Skeletal muscle satellite cell (primary cell): ENCODE measurements around the gene CNGA4.

Source experiments
- H3K27me3 ChIP-seq: 2 replicates; pipeline ENCODE4 v1.7.0; 2013; ENCODE audit warnings: low read length; ENCODE audit not compliant: control insufficient read depth, insufficient read depth
- H3K36me3 ChIP-seq: 2 replicates; pipeline ENCODE4 v1.7.0; 2013; ENCODE audit warnings: mild to moderate bottlenecking, control low read depth, low read length; ENCODE audit not compliant: insufficient read depth
- H3K4me1 ChIP-seq: 2 replicates; pipeline ENCODE4 v1.7.0; 2013; ENCODE audit warnings: low read length; ENCODE audit not compliant: control insufficient read depth, insufficient read depth
- H3K4me2 ChIP-seq: 2 replicates; pipeline ENCODE4 v1.7.0; 2013; ENCODE audit warnings: mild to moderate bottlenecking, low read length
- H3K4me3 ChIP-seq: 2 replicates; pipeline ENCODE4 v1.7.0; 2013; ENCODE audit warnings: low read length
- H3K9ac ChIP-seq: 2 replicates; pipeline ENCODE4 v1.7.0; 2013; ENCODE audit warnings: mild to moderate bottlenecking, low read depth, low read length, moderate library complexity
- H3K9me3 ChIP-seq: replicated peaks from 2 replicates; pipeline ENCODE4 v1.7.0; 2013; ENCODE audit warnings: mild to moderate bottlenecking, control low read depth, low read length

CNGA4 gene

GRCh38 chr11:6205366-6205765, 33.5 kb upstream of the CNGA4 start, which contains the start of gene C11orf42:
Gene C11orf42, plus strand, starts transcription at chr11:6205557. Its CDS starts 59 bp downstream, at chr11:6205616.
- H3K9ac ChIP-seq, result no peak within 1 kb of the TSS
- no peaks in the 10 kb centered on the region for H3K4me1 ChIP-seq
- H3K4me3 ChIP-seq, result no peak within 1 kb of the TSS
- no peak within 1 kb of the TSS for H3K4me2 ChIP-seq
- H3K27me3 ChIP-seq, result no peaks in the 10 kb centered on the region
- H3K36me3 ChIP-seq, result peaks cover 22% of the 10 kb centered on the region
- no peaks in the 10 kb centered on the region for H3K9me3 ChIP-seq

DNA sequence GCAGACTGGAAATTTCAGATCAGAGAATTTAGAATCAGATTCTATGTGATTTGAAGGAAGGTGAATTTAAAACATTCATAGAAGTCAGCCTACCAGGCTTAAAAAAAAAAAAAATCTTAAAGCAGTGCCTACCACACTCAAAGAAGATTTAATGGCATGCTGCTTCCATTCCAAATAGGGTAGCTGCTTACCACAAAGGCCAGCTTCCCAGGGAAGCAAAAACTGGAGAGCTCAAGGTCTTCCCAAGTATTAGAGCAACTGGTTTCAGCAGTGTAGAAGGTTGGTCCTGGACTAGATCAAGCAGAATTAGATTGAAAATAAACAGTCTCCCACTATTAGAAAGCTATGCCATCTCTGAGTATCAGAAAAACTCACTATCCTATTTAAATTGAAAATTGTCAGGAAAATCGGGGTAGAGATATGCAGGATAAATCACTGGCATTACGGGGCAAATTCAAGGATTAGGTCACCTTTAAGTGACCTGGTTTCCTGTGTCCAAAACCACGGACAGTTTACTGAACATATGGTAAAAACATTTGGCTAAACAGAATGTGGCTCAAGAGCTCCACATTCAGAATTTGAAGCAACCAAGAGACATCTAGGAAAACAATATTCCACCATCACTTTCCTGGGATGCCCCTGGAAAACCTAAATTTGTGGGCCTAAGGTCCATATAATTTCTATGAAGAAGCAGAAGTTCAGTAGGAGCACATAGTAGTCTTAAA, 32.3 kb upstream of the CNGA4 start:
- no peak overlapping the region for H3K9ac ChIP-seq
- no peaks in the 10 kb centered on the region for H3K27me3 ChIP-seq
- no peaks in the 10 kb centered on the region for H3K9me3 ChIP-seq
- H3K4me1 ChIP-seq, result no peaks in the 10 kb centered on the region
- H3K4me2 ChIP-seq, result no peak overlapping the region
- peaks cover 30% of the 10 kb centered on the region for H3K36me3 ChIP-seq
- H3K4me3 ChIP-seq, result no peak overlapping the region

- Histone ChIP-seq H3K9me3 (no peaks in the 10 kb centered on the region), H3K36me3 (peaks cover 43% of the 10 kb centered on the region), H3K4me2 (no peak overlapping the region), H3K27me3 (no peaks in the 10 kb centered on the region), H3K9ac (no peak overlapping the region), H3K4me3 (no peak overlapping the region), H3K4me1 (no peaks in the 10 kb centered on the region)
Measured at GRCh38 chr11:6209801-6210200, 29.1 kb upstream of the CNGA4 start.

- Histone ChIP-seq H3K4me2 (no peak overlapping the region), H3K9me3 (no peaks in the 10 kb centered on the region), H3K36me3 (peaks cover 42% of the 10 kb centered on the region), H3K27me3 (no peaks in the 10 kb centered on the region), H3K4me3 (no peak overlapping the region), H3K4me1 (no peaks in the 10 kb centered on the region), H3K9ac (no peak overlapping the region)
Measured at GRCh38 chr11:6210274-6210955, 28.5 kb upstream of the CNGA4 start.

DNA sequence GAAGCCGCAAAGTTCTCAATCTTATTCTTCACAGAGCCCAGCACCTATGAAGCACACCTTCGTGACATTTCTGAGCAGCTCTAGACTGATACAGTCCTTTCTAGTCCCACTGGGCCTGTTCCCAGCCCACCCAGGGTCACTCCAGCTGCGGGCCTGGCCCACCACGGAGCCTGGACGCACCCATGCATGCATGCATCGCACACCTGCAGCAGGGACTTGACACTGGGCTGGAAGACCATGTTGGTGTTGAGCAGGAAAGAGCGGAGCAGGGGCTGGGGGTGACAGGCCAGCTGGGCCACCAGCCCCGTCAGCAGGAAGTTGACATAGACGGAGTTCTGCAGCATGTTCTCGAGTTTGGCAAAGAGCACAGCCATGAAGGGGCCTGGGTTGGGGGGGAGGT, 24.4 kb upstream of the CNGA4 start:
- Histone ChIP-seq H3K36me3 (peaks cover 47% of the 10 kb centered on the region), H3K4me1 (peaks cover 6% of the 10 kb centered on the region), H3K9ac (no peak overlapping the region), H3K9me3 (no peaks in the 10 kb centered on the region), H3K4me3 (no peak overlapping the region), H3K27me3 (no peaks in the 10 kb centered on the region), H3K4me2 (no peak overlapping the region)

GRCh38 chr11:6216501-6216900, 22.4 kb upstream of the CNGA4 start:
- Histone ChIP-seq H3K4me1 (peaks cover 10% of the 10 kb centered on the region), H3K4me2 (no peak overlapping the region), H3K9me3 (no peaks in the 10 kb centered on the region), H3K36me3 (peaks cover 41% of the 10 kb centered on the region), H3K27me3 (no peaks in the 10 kb centered on the region), H3K4me3 (no peak overlapping the region), H3K9ac (no peak overlapping the region)

- Histone ChIP-seq H3K9ac (no peak overlapping the region), H3K4me1 (peaks cover 10% of the 10 kb centered on the region), H3K27me3 (no peaks in the 10 kb centered on the region), H3K9me3 (no peaks in the 10 kb centered on the region), H3K36me3 (peaks cover 49% of the 10 kb centered on the region), H3K4me2 (no peak overlapping the region), H3K4me3 (no peak overlapping the region)
Measured at GRCh38 chr11:6217722-6218121, 21.2 kb upstream of the CNGA4 start.

DNA sequence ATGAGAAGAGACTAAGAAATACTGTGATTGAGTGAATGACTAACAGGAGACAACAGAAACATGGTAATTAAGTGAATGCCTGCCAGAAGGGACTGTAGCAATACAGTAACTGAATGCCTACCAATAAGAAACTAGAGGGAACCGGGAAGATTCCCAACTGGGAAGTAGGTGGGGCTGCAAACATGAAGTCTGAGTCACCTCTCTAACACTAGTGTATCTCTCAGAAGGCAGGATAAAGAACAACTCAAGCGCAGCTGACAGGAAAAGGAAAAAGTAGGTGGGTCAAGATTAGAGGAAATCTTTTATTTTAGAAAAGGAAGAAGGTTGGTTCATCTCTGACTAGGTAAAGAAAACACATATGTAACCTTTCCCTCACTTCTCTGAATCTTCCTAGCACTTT, 19.5 kb upstream of the CNGA4 start:
- Histone ChIP-seq H3K4me2 (peak overlapping the region; percentile 52), H3K36me3 (peaks cover 59% of the 10 kb centered on the region), H3K9me3 (no peaks in the 10 kb centered on the region), H3K9ac (no peak overlapping the region), H3K4me3 (no peak overlapping the region), H3K4me1 (peaks cover 10% of the 10 kb centered on the region), H3K27me3 (no peaks in the 10 kb centered on the region)

GRCh38 chr11:6223854-6224253, 15.0 kb upstream of the CNGA4 start:
- no peak overlapping the region for H3K4me3 ChIP-seq
- peaks cover 33% of the 10 kb centered on the region for H3K36me3 ChIP-seq
- H3K9me3 ChIP-seq, result no peaks in the 10 kb centered on the region
- no peaks in the 10 kb centered on the region for H3K27me3 ChIP-seq
- H3K9ac ChIP-seq, result no peak overlapping the region
- peaks cover 9% of the 10 kb centered on the region for H3K4me1 ChIP-seq
- H3K4me2 ChIP-seq, result no peak overlapping the region

DNA sequence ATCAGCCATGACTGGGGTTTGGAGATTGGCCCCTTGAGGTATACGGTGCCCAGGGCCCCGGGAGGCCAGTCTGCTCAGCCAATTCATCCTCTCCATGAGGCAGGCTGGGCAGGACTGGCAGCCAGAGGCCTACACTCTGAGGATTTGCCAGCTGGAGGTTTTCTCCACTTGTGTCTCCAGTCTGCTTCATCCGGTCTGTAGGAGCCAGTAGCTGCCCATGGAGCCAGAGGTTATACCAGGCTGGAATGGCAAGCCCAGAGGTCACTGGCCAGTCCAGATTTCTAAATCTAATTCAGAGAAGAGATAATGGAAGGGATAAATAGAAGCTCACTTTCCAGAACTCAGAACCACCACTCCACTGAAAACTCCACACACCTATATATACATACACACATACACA, 14.5 kb upstream of the CNGA4 start:
- peaks cover 33% of the 10 kb centered on the region for H3K36me3 ChIP-seq
- H3K4me3 ChIP-seq, result no peak overlapping the region
- no peaks in the 10 kb centered on the region for H3K9me3 ChIP-seq
- H3K4me1 ChIP-seq, result peaks cover 5% of the 10 kb centered on the region
- no peak overlapping the region for H3K9ac ChIP-seq
- no peaks in the 10 kb centered on the region for H3K27me3 ChIP-seq
- no peak overlapping the region for H3K4me2 ChIP-seq

GRCh38 chr11:6225024-6225423, 13.9 kb upstream of the CNGA4 start:
- no peaks in the 10 kb centered on the region for H3K9me3 ChIP-seq
- no peak overlapping the region for H3K9ac ChIP-seq

GRCh38 chr11:6225896-6226295, 13.0 kb upstream of the CNGA4 start:
- Histone ChIP-seq H3K4me2 (no peak overlapping the region), H3K9ac (no peak overlapping the region), H3K27me3 (no peaks in the 10 kb centered on the region), H3K9me3 (no peaks in the 10 kb centered on the region), H3K36me3 (peaks cover 29% of the 10 kb centered on the region), H3K4me3 (no peak overlapping the region), H3K4me1 (no peaks in the 10 kb centered on the region)

More at GRCh38 chr11:6225024-6225423, 13.9 kb upstream of the CNGA4 start:
- Histone ChIP-seq H3K27me3 (no peaks in the 10 kb centered on the region), H3K36me3 (peaks cover 33% of the 10 kb centered on the region), H3K4me2 (no peak overlapping the region), H3K4me3 (no peak overlapping the region), H3K4me1 (no peaks in the 10 kb centered on the region)
